ENCODE measurements around the gene LYPLA2. TPM values are rescaled to one million over a fixed set of nuclear protein-coding genes. Genes with fewer than 3 reads are reported as not detected.

Gene LYPLA2
- total and polyA plus RNA-seq, 4 donors = 30.9 to 83.1 (median 66.9) TPM

DNA sequence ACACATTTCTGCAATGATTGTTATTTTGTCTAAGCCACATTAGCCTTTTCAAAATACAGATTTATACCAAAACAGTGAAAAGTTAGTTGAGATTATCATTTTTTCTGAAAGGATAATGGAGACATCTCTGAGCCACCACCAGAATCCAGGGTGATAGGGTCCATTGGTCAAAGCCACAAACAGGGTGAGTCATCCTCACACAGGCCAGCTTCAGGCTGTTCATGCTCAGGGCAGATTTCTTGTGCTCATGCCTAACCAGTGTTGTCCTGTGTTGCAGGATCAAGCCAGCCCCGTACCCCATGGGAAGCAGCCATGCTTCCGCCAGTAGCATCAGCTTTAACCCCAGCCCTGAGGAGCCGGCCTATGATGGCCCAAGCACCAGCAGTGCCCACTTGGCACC, 34.3 kb upstream of the LYPLA2 start:
- Histone ChIP-seq H3K27me3 (ENCODE audit: control insufficient read depth in 3 of 3, insufficient read depth in 3 of 3, low read length in 2 of 3) (no peaks in the 10 kb centered on the region), H3K4me3 (no peak overlapping the region), H3K27ac (ENCODE audit: low read depth in 1 of 2, low read length in 1 of 2) (no peak overlapping the region), H3K9me3 (ENCODE audit: control insufficient read depth in 4 of 4, insufficient read depth in 3 of 4, low read length in 3 of 4) (no peaks in the 10 kb centered on the region), H3K4me1 (ENCODE audit: control insufficient read depth in 5 of 5, insufficient read depth in 5 of 5, low read length in 5 of 5) (peaks cover 0 to 9% (median 0%) of the 10 kb centered on the region in 5 donors), H3K9ac (ENCODE audit: insufficient read depth in 1 of 2, low read length in 2 of 2) (no peak overlapping the region), H3K36me3 (ENCODE audit: control insufficient read depth in 4 of 4, insufficient read depth in 4 of 4, low read length in 4 of 4) (peaks cover 46 to 70% (median 58%) of the 10 kb centered on the region in 4 donors)
- TF ChIP-seq, protein P1, sequence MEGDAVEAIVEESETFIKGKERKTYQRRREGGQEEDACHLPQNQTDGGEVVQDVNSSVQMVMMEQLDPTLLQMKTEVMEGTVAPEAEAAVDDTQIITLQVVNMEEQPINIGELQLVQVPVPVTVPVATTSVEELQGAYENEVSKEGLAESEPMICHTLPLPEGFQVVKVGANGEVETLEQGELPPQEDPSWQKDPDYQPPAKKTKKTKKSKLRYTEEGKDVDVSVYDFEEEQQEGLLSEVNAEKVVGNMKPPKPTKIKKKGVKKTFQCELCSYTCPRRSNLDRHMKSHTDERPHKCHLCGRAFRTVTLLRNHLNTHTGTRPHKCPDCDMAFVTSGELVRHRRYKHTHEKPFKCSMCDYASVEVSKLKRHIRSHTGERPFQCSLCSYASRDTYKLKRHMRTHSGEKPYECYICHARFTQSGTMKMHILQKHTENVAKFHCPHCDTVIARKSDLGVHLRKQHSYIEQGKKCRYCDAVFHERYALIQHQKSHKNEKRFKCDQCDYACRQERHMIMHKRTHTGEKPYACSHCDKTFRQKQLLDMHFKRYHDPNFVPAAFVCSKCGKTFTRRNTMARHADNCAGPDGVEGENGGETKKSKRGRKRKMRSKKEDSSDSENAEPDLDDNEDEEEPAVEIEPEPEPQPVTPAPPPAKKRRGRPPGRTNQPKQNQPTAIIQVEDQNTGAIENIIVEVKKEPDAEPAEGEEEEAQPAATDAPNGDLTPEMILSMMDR (IDR thresholded peaks at IDR 0.05; ENCODE audit: control extremely low read depth, extremely low read depth) = no peak
- no peak for DNase-seq
- ATAC-seq (ENCODE audit: insufficient read depth, low FRiP score) = no peak
- WGBS, 2 donors = 94 to 96% methylated on average over 3 of the region's 3 CpGs

DNA sequence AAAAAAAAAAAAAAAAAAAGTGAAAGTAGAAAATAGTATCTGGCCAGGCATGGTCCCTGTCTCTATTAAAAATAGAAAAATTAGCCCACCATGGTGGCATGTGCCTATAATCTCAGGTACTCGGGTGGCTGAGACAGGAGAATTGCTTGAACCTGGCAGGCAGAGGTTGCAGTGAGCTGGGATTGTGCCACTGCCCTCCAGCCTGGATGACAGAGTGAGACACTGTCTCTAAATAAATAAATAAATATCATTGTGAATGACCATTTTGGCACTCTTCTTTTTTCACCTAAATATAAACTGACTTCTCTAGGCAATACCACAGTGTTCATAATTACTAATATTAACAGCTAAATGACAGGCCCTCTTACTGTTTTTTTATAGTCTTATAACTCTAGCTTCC, 33.1 kb upstream of the LYPLA2 start:
- Histone ChIP-seq H3K27ac (ENCODE audit: low read depth in 1 of 2, low read length in 1 of 2) (no peak overlapping the region), H3K36me3 (ENCODE audit: control insufficient read depth in 4 of 4, insufficient read depth in 4 of 4, low read length in 4 of 4) (peaks cover 38 to 63% (median 50%) of the 10 kb centered on the region in 4 donors), H3K9me3 (ENCODE audit: control insufficient read depth in 4 of 4, insufficient read depth in 3 of 4, low read length in 3 of 4) (no peaks in the 10 kb centered on the region), H3K9ac (ENCODE audit: insufficient read depth in 1 of 2, low read length in 2 of 2) (no peak overlapping the region), H3K4me3 (no peak overlapping the region), H3K4me1 (ENCODE audit: control insufficient read depth in 5 of 5, insufficient read depth in 5 of 5, low read length in 5 of 5) (peaks cover 0 to 9% (median 0%) of the 10 kb centered on the region in 5 donors), H3K27me3 (ENCODE audit: control insufficient read depth in 3 of 3, insufficient read depth in 3 of 3, low read length in 2 of 3) (no peaks in the 10 kb centered on the region)
- TF ChIP-seq, protein P1 (IDR thresholded peaks at IDR 0.05; ENCODE audit: control extremely low read depth, extremely low read depth) = no peak
- ATAC-seq (ENCODE audit: insufficient read depth, low FRiP score) (no peak), DNase-seq (no peak)
- 89 to 95% methylated on average over 1 of the region's 1 CpG for WGBS, 2 donors

DNA sequence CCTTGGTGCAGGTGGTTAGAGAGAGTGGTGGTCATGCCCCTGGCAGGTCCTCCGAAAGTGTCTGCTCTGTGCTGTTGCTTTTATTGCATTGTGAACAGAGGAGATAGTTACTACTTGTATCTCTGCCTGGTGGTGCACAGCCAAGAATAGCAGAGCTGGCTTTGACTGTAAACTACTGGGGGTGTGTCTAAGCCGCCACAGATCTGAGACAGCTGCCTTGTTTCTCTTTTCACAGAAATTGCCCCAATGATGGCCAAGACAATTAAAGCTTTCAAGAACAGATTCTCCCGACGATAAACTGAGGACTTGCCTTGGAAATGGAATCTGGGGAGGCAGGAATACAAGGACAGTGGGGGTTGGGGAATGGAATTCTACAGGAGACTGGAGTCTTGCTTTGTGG, 31.7 kb upstream of the LYPLA2 start:
- peak; percentile 30 to 79 (median 61) for DNase-seq
- WGBS, 2 donors = 77 to 88% methylated on average over 4 of the region's 4 CpGs
- ATAC-seq (ENCODE audit: insufficient read depth, low FRiP score) = no peak
- no peak overlapping the region for H3K4me3 ChIP-seq
- TF ChIP-seq, protein P1 (IDR thresholded peaks at IDR 0.05; ENCODE audit: control extremely low read depth, extremely low read depth) = no peak
- peaks cover 23 to 54% (median 40%) of the 10 kb centered on the region in 4 donors for H3K36me3 ChIP-seq (ENCODE audit: control insufficient read depth in 4 of 4, insufficient read depth in 4 of 4, low read length in 4 of 4)
- no peaks in the 10 kb centered on the region for H3K9me3 ChIP-seq (ENCODE audit: control insufficient read depth in 4 of 4, insufficient read depth in 3 of 4, low read length in 3 of 4)
- no peak overlapping the region for H3K27ac ChIP-seq (ENCODE audit: low read depth in 1 of 2, low read length in 1 of 2)
- H3K4me1 ChIP-seq (ENCODE audit: control insufficient read depth in 5 of 5, insufficient read depth in 5 of 5, low read length in 5 of 5) = peaks cover 0 to 9% (median 0%) of the 10 kb centered on the region in 5 donors
- no peaks in the 10 kb centered on the region for H3K27me3 ChIP-seq (ENCODE audit: control insufficient read depth in 3 of 3, insufficient read depth in 3 of 3, low read length in 2 of 3)
- no peak overlapping the region for H3K9ac ChIP-seq (ENCODE audit: insufficient read depth in 1 of 2, low read length in 2 of 2)

DNA sequence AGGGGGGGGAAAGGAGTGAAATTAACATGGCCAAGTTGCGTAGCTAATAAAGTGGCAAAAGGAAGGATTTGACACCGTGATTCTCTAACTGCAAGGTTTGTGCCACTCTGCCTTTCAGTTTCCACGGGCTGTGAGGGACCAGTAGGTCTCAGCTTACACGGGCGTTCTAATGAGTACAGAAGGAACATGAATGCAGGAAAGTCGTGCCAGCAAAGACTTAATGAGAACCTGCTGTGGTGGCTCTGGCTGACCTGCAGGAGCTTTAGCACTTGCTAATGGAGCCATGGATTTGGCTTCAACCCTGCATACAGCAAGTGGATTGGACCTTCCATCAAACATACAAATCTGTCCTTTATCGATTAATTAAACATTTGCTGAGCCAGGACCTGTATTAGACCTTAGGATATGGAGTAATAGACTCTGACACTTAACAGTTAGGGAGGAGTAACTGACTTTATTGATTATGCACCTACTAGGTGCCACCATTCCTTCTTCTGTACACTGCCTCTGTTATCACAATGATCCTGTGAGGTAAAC, 27.8 kb upstream of the LYPLA2 start:
- Histone ChIP-seq H3K27ac (ENCODE audit: low read depth in 1 of 2, low read length in 1 of 2) (no peak overlapping the region), H3K4me3 (no peak overlapping the region), H3K36me3 (ENCODE audit: control insufficient read depth in 4 of 4, insufficient read depth in 4 of 4, low read length in 4 of 4) (peaks cover 3 to 27% (median 20%) of the 10 kb centered on the region in 4 donors), H3K4me1 (ENCODE audit: control insufficient read depth in 5 of 5, insufficient read depth in 5 of 5, low read length in 5 of 5) (peaks cover 0 to 9% (median 0%) of the 10 kb centered on the region in 5 donors), H3K9ac (ENCODE audit: insufficient read depth in 1 of 2, low read length in 2 of 2) (no peak overlapping the region), H3K9me3 (ENCODE audit: control insufficient read depth in 4 of 4, insufficient read depth in 3 of 4, low read length in 3 of 4) (no peaks in the 10 kb centered on the region), H3K27me3 (ENCODE audit: control insufficient read depth in 3 of 3, insufficient read depth in 3 of 3, low read length in 2 of 3) (no peaks in the 10 kb centered on the region)
- ATAC-seq (ENCODE audit: insufficient read depth, low FRiP score) = no peak
- TF ChIP-seq, protein P1 (IDR thresholded peaks at IDR 0.05; ENCODE audit: control extremely low read depth, extremely low read depth) = no peak
- DNase-seq = no peak
- 89 to 95% methylated on average over 7 of the region's 7 CpGs for WGBS, 2 donors
